Common myeloid progenitor, CD34-positive (primary cell): ENCODE results near the gene EVI5.

Experiments used
- CTCF ChIA-PET: fragments of 350-600 bp; sonication (Branson Sonifier 250); formaldehyde crosslinking; loops from one replicate; lab custom pipeline; 2021; ENCODE audit warnings: antibody characterized with exemption; lab: Charles Lee
- POLR2A ChIA-PET: fragments of 350-600 bp; sonication (Branson Sonifier 250); formaldehyde crosslinking; loops from one replicate; lab custom pipeline; 2021; ENCODE audit warnings: antibody characterized with exemption; lab: Charles Lee
- DNase-seq, 3 donors: peaks; one replicate each; pipeline versions ENCODE4 v3.0.0 to v3.0.0-alpha.2; 2013
- H3K27ac ChIP-seq, 2 experiments: 1 replicate in 1 of 2; 2 replicates in 1 of 2; pipeline ENCODE4 v1.7.0; 2013; ENCODE audit warnings: inconsistent platforms in 2 of 2, low read length in 2 of 2, mild to moderate bottlenecking in 2 of 2, low read depth in 1 of 2, moderate library complexity in 1 of 2; ENCODE audit not compliant: severe bottlenecking in 2 of 2, insufficient read depth in 1 of 2, poor library complexity in 1 of 2
- H3K27me3 ChIP-seq, 5 experiments: replicated peaks in 2 of 5; 1 replicate in 3 of 5; 2 replicates in 2 of 5; pipeline versions ENCODE4 v1.6.1 to v1.7.0; 2013; ENCODE audit warnings: low read length in 4 of 5, mild to moderate bottlenecking in 2 of 5, moderate library complexity in 2 of 5, inconsistent platforms in 1 of 5; ENCODE audit not compliant: insufficient read depth in 5 of 5, control insufficient read depth in 4 of 5
- H3K36me3 ChIP-seq, 4 experiments: 1 replicate in 2 of 4; 2 replicates in 2 of 4; pipeline versions ENCODE4 v1.6.1 to v1.7.0; 2013; ENCODE audit warnings: low read length in 3 of 4, control low read depth in 1 of 4, mild to moderate bottlenecking in 1 of 4; ENCODE audit not compliant: control insufficient read depth in 4 of 4, insufficient read depth in 4 of 4
- H3K4me1 ChIP-seq, 4 experiments: 1 replicate in 3 of 4; 2 replicates in 1 of 4; pipeline versions ENCODE4 v1.6.1 to v1.7.1; 2013; ENCODE audit warnings: low read length in 3 of 4, mild to moderate bottlenecking in 3 of 4, control low read depth in 1 of 4, inconsistent platforms in 1 of 4, moderate library complexity in 1 of 4; ENCODE audit not compliant: control insufficient read depth in 4 of 4, insufficient read depth in 4 of 4; ENCODE audit errors: control extremely low read depth in 1 of 4
- H3K4me3 ChIP-seq, 7 experiments: 1 replicate in 4 of 7; 2 replicates in 3 of 7; pipeline versions ENCODE4 v1.5.1 to v1.7.0; 2013; ENCODE audit warnings: mild to moderate bottlenecking in 7 of 7, low read length in 6 of 7, moderate library complexity in 6 of 7, inconsistent platforms in 2 of 7, low read depth in 2 of 7, control low read depth in 1 of 7; ENCODE audit not compliant: insufficient read depth in 4 of 7, control insufficient read depth in 1 of 7; ENCODE audit errors: extremely low read depth in 1 of 7
- H3K9me3 ChIP-seq, 5 experiments: 1 replicate in 4 of 5; 2 replicates in 1 of 5; pipeline versions ENCODE4 v1.6.1 to v1.7.1; 2013; ENCODE audit warnings: low read length in 4 of 5, mild to moderate bottlenecking in 2 of 5, inconsistent platforms in 1 of 5, low read depth in 1 of 5, moderate library complexity in 1 of 5; ENCODE audit not compliant: control insufficient read depth in 4 of 5, insufficient read depth in 2 of 5; ENCODE audit errors: control extremely low read depth in 1 of 5
- WGBS: methylation state at CpG from one replicate; pipeline ENCODE4 v1.1.5; 2013; ENCODE audit not compliant: insufficient coverage; 5-methylcytosine and 5-hydroxymethylcytosine counted together

Gene EVI5

DNA sequence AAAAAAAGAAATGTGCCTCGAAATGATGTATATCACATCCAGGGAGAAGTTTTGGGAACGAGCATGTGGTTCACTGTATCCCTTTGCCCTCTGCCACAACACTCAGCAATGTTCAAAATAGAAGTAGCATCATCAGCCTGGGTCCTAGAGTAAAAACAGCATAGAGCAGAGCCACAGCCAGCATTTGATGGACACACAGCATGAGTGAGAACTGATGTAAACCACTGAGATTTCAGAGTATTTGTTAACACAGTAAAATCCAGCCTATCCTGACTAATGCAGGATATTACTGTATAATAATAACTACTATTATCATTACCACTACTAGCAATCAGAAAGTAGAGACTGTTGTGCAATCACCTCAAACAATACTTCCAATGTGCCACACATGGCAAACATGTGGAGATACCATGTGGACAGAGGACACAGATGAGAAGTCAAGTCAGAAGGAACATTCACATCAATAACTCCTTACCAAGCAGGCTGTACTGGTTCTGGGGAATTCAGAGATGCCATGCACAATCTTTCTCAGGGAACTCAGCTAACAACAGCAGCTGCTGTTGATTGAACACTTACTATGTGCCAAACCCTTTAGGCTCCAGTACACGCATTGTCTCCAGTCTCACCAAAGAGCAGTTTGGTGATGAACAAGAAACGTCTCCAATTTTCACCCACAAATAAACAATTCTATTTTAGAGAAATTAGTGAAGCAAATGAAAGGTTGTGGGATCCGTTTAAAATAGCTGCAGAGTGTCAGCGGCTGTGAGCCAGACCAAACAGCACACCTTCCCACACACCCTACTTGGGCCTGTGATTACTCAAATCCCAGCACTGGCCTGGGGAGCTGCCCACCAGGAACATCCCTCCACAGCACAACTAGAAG is 281.6 kb downstream of the EVI5 start:
- ChIA-PET CTCF (interaction anchor here (1.3 kb wide), 1 partner anchor 21 kb away, joined by 3 read pairs; no protein-coding TSS in a partner anchor), POLR2A (interaction anchor here (0.6 kb wide), 1 partner anchor 23 kb away, joined by 3 read pairs; no protein-coding TSS in a partner anchor)
- no peaks in the 10 kb centered on the region for H3K9me3 ChIP-seq
- whole genome bisulfite sequencing = 100% methylated on average over 1 of the region's 6 CpGs
- no peak for DNase-seq
- H3K27ac ChIP-seq = no peak overlapping the region
- no peaks in the 10 kb centered on the region for H3K36me3 ChIP-seq
- no peaks in the 10 kb centered on the region for H3K27me3 ChIP-seq
- no peak overlapping the region for H3K4me3 ChIP-seq
- H3K4me1 ChIP-seq = no peaks in the 10 kb centered on the region

GRCh38 chr1:92502247-92502646 is 282.7 kb downstream of the EVI5 start:
- H3K36me3 ChIP-seq = no peaks in the 10 kb centered on the region
- no peak overlapping the region for H3K27ac ChIP-seq
- no peaks in the 10 kb centered on the region for H3K9me3 ChIP-seq
- no peaks in the 10 kb centered on the region for H3K4me1 ChIP-seq
- H3K27me3 ChIP-seq = no peaks in the 10 kb centered on the region
- CTCF ChIA-PET = no interaction called here
- POLR2A ChIA-PET = no interaction called here
- DNase-seq = peak in 2 of 3 donors; percentile 32 to 48
- H3K4me3 ChIP-seq = no peak overlapping the region

- CTCF ChIA-PET = no interaction called here
- POLR2A ChIA-PET = no interaction called here
- H3K27ac ChIP-seq = no peak overlapping the region
- H3K27me3 ChIP-seq = no peaks in the 10 kb centered on the region
- WGBS = no CpG with 5 or more reads among the region's 1 CpG
- no peak for DNase-seq
- H3K4me3 ChIP-seq = no peak overlapping the region
- peaks cover 0 to 2% (median under 1%) of the 10 kb centered on the region in 4 experiments for H3K4me1 ChIP-seq
- no peaks in the 10 kb centered on the region for H3K9me3 ChIP-seq
- H3K36me3 ChIP-seq = no peaks in the 10 kb centered on the region
Observed at GRCh38 chr1:92500552-92500951, 284.4 kb downstream of the EVI5 start.

- no peaks in the 10 kb centered on the region for H3K27me3 ChIP-seq
- ChIA-PET CTCF (no interaction called here), POLR2A (no interaction called here)
- no peaks in the 10 kb centered on the region for H3K36me3 ChIP-seq
- H3K9me3 ChIP-seq = no peaks in the 10 kb centered on the region
- no peak overlapping the region for H3K27ac ChIP-seq
- H3K4me1 ChIP-seq = peaks cover 0 to 6% (median 1%) of the 10 kb centered on the region in 4 experiments
- no peak overlapping the region for H3K4me3 ChIP-seq
- no peak for DNase-seq
- WGBS = 78% methylated on average over 1 of the region's 2 CpGs
Observed at GRCh38 chr1:92495392-92496063, 289.4 kb downstream of the EVI5 start.

DNA sequence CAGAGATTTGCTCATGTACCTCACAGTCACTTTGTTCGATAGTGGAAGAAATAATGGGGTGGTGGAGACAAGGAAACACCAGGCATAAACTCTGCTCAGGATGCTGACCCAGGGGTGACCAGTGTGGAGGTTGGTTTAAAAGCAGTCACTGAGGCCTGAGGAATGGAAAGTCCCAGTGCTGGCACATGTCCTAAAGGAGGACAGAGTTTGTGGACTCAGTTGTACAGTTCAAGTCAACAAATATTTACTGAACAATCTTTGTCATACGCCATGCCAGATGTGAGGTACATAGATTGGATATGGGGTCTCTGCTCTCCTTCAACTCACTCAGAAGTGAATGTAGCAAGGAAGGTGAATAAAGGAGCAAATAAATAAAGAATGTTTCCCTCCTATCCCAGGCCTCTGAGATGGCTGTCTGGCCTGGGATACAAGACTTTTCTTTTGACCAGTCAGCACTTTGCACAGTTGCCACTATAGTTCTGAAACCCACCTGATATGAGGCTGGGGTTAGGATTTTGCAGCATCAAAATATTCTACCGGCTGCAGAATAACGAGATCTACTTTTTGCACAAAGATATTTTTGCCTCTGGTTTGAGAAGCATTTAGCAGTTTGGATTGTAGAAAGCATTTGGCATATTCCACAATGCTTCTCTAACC is 290.3 kb downstream of the EVI5 start:
- no peak overlapping the region for H3K4me3 ChIP-seq
- H3K36me3 ChIP-seq = no peaks in the 10 kb centered on the region
- no peak overlapping the region for H3K27ac ChIP-seq
- no CpG with 5 or more reads among the region's 4 CpGs for WGBS
- no peaks in the 10 kb centered on the region for H3K9me3 ChIP-seq
- ChIA-PET CTCF (no interaction called here), POLR2A (no interaction called here)
- H3K4me1 ChIP-seq = peaks cover 0 to 6% (median 1%) of the 10 kb centered on the region in 4 experiments
- H3K27me3 ChIP-seq = no peaks in the 10 kb centered on the region
- DNase-seq = no peak

GRCh38 chr1:92493139-92493538 is 291.8 kb downstream of the EVI5 start:
- H3K4me3 ChIP-seq = no peak overlapping the region
- 100% methylated on average over 3 of the region's 4 CpGs for WGBS
- no peaks in the 10 kb centered on the region for H3K27me3 ChIP-seq
- DNase-seq = no peak
- POLR2A ChIA-PET = no interaction called here
- no peaks in the 10 kb centered on the region for H3K36me3 ChIP-seq
- peaks cover 0 to 10% (median 1%) of the 10 kb centered on the region in 4 experiments for H3K4me1 ChIP-seq
- CTCF ChIA-PET = no interaction called here
- H3K9me3 ChIP-seq = no peaks in the 10 kb centered on the region
- H3K27ac ChIP-seq = no peak overlapping the region
